K562 (cell line): ENCODE measurements around the gene GPR152. TPM values are rescaled to one million over a fixed set of nuclear protein-coding genes. Genes with fewer than 3 reads are reported as not detected.

ENCODE experiments used
- AFF1 ChIP-seq, 2 experiments: fragments of 450-650 bp; IDR thresholded peaks; 2 replicates each; pipeline ENCODE4 v1.6.1; 2018; ENCODE audit warnings: mild to moderate bottlenecking in 2 of 2, low read depth in 1 of 2; ENCODE audit not compliant: partially characterized antibody in 2 of 2
- ATF7 ChIP-seq: fragments of 450-650 bp; IDR thresholded peaks from 2 replicates; pipeline ENCODE4 v1.7.1; 2014; ENCODE audit warnings: mild to moderate bottlenecking, moderate library complexity
- CBX1 ChIP-seq: sonication (generic); IDR thresholded peaks from 2 replicates; pipeline ENCODE4 v1.6.1; 2016; ENCODE audit warnings: antibody characterized with exemption, low read depth, mild to moderate bottlenecking
- KDM4B ChIP-seq, 2 experiments: fragments of 450-650 bp in 1 of 2; sonication (generic) in 1 of 2; IDR thresholded peaks; 2 replicates each; pipeline ENCODE4 v1.6.1; 2016 to 2017; ENCODE audit warnings: borderline replicate concordance in 2 of 2, antibody characterized with exemption in 1 of 2, low read depth in 1 of 2, mild to moderate bottlenecking in 1 of 2
- MITF ChIP-seq: IDR thresholded peaks from 2 replicates; pipeline ENCODE4 v1.6.1; 2014; ENCODE audit warnings: antibody characterized with exemption
- PTBP1 ChIP-seq: fragments of 200-400 bp; formaldehyde crosslinking; IDR thresholded peaks from 2 replicates; pipeline ENCODE4 v1.6.1; 2017; ENCODE audit warnings: low read depth, low read length
- RBFOX2 ChIP-seq: fragments of 200-400 bp; formaldehyde crosslinking; IDR thresholded peaks from 2 replicates; pipeline ENCODE4 v1.6.1; 2017; ENCODE audit warnings: low read depth, mild to moderate bottlenecking, low read length, moderate library complexity
- RNF219 ChIP-seq: fragments of 250-450 bp; sonication (Bioruptor Pico); IDR thresholded peaks from 2 replicates; pipeline ENCODE4 v1.5.0; 2022; ENCODE audit warnings: mild to moderate bottlenecking
- SIN3A ChIP-seq, 2 experiments: fragments of 150-350 bp in 1 of 2; IDR thresholded peaks; 2 replicates each; pipeline ENCODE4 v1.6.1; 2011 to 2016; ENCODE audit warnings: borderline replicate concordance in 2 of 2, low read depth in 2 of 2, low read length in 2 of 2, mild to moderate bottlenecking in 2 of 2, moderate library complexity in 2 of 2; ENCODE audit not compliant: control insufficient read depth in 1 of 2
- TAF15 ChIP-seq: fragments of 200-400 bp; formaldehyde crosslinking; IDR thresholded peaks from 2 replicates; pipeline ENCODE4 v1.6.1; 2017; ENCODE audit warnings: mild to moderate bottlenecking, low read depth, low read length, moderate library complexity
- TBP ChIP-seq: optimal IDR thresholded peaks from 2 replicates; pipeline ENCODE3; 2011; ENCODE audit warnings: low read depth, low read length, improper control_type of control experiment
- ZBED1 ChIP-seq: IDR thresholded peaks from 2 replicates; pipeline ENCODE4 v1.6.1; 2014
- ZBTB5 ChIP-seq: fragments of 450-650 bp; IDR thresholded peaks from 2 replicates; pipeline ENCODE4 v1.6.1; 2017; ENCODE audit warnings: antibody characterized with exemption
- ZNF398 ChIP-seq: fragments of 250-450 bp; sonication (Bioruptor Pico); IDR thresholded peaks from 2 replicates; pipeline ENCODE4 v1.8.0; 2021; ENCODE audit warnings: moderate library complexity, mild to moderate bottlenecking, inconsistent platforms
- polyA plus RNA-seq, 8 experiments: library from polyadenylated mRNA; depleted of rRNA in 4 of 8; stranded (reverse) in 5 of 8; unstranded in 3 of 8; fragments of >200 nt; fragmentation: Nextera tagmentation in 2 of 8; fragmentation: Illumina TruSeq in 1 of 8; extraction: Ambion mirVana in 2 of 8; extraction: Trizol in 1 of 8; gene quantifications; 2 replicates each; pipeline versions ENCODE4 v1.2.1 to v1.2.3, GENCODE V29; 2011 to 2014; ENCODE audit warnings: inconsistent platforms in 1 of 8, missing spikeins in 1 of 8
- total RNA-seq, 7 experiments: library from RNA; depleted of rRNA in 6 of 7; stranded (reverse); fragments of >200 nt in 6 of 7; fragmentation: Illumina TruSeq in 2 of 7; extraction: Trizol in 2 of 7; gene quantifications; 2 replicates each; pipeline versions ENCODE4 v1.2.1 to v1.2.3, GENCODE V29; 2011 to 2021; ENCODE audit warnings: low replicate concordance in 1 of 7

Gene GPR152
- total and polyA plus RNA-seq, 9 of the 15 experiments (the other 6 are each of a cell fraction or from before 2014, with no cell fraction given): not detected

- TF ChIP-seq SIN3A (IDR thresholded peaks at IDR 0.05; ENCODE audit: borderline replicate concordance in 2 of 2, control insufficient read depth in 1 of 2, low read depth in 2 of 2, low read length in 2 of 2) (0 out of 4 replicates have a peak, but pooled peaks of 1 of the 2 experiments have one; percentile 5), AFF1 (IDR thresholded peaks at IDR 0.05; ENCODE audit: low read depth in 1 of 2, partially characterized antibody in 2 of 2) (peak in 1 of 2 experiments; percentile 18), RBFOX2 (peak; percentile 90), ZBTB5 (no peak), TBP (peak; percentile 63), KDM4B (IDR thresholded peaks at IDR 0.05; ENCODE audit: borderline replicate concordance in 2 of 2, low read depth in 1 of 2) (peak in 1 of 2 experiments; percentile 61; a peak in 1 of 4 replicates), ATF7 (0 out of 2 replicates have a peak, but pooled peaks have one; percentile 5), PTBP1 (no peak), ZBED1 (no peak), TAF15 (no peak), CBX1 (peak; percentile 28; the same call in 1 of the 2 replicates), RNF219 (CRISPR knock-in tag) (no peak), ZNF398 (CRISPR knock-in tag) (no peak), MITF (peak; percentile 44; the same call in 1 of the 2 replicates)
Observed at GRCh38 chr11:67464411-67465188, 12.1 kb upstream of the GPR152 start (continued).
